ENCODE results near the gene ILKAP.

GRCh38 chr2:238137885-238138284 lies 65.6 kb downstream of the ILKAP start:
- no peak for TF ChIP-seq CTCF (IDR thresholded peaks at IDR 0.05)
- no peak for TF ChIP-seq POLR2A (IDR thresholded peaks at IDR 0.05)
- no peak for TF ChIP-seq POLR2AphosphoS5 (IDR thresholded peaks at IDR 0.05)

Data from gastroesophageal sphincter (tissue), 3 donors.